Left ventricle myocardium superior (tissue), 1 donor: Measurements from ENCODE around the gene PMPCB. TPM values are rescaled to one million over a fixed set of nuclear protein-coding genes. Genes with fewer than 3 reads are reported as not detected.
"Not testable (repeated sequence)": the region's sequence is repeated elsewhere in the genome, so short reads cannot be mapped to it uniquely, and the experiment has no call there.

ENCODE experiments used
- ATAC-seq: fragments of 200-7000 bp; cut with Tn5 transposase; one replicate; pipeline ENCODE4 v1.9.1; 2020; ENCODE audit warnings: mild to moderate bottlenecking, moderate library complexity
- DNase-seq: peaks from one replicate; pipeline ENCODE4 v3.0.0-alpha.2; 2020
- intact Hi-C: fragments of 100-400 bp; cut with micrococcal nuclease; formaldehyde crosslinking; loops from one replicate; pipeline ENCODE4 v1.11.0; 2022
- long read RNA-seq: library from polyadenylated mRNA; unstranded; transcript quantifications from one replicate; pipeline ENCODE4 v2.0.0, GENCODE V29; 2021
- total RNA-seq: library from RNA; stranded (reverse); fragmentation: NEBNext Ultra II Directional; extraction: Animal tissue kit (Norgen Biotek cat#: 25700); gene quantifications from one replicate; pipeline ENCODE4 v1.2.1, GENCODE V29; 2021
- donor health status: DM: no; HTN: yes; CAD: no; lungs with severe emphysema.

The PMPCB gene, protein sequence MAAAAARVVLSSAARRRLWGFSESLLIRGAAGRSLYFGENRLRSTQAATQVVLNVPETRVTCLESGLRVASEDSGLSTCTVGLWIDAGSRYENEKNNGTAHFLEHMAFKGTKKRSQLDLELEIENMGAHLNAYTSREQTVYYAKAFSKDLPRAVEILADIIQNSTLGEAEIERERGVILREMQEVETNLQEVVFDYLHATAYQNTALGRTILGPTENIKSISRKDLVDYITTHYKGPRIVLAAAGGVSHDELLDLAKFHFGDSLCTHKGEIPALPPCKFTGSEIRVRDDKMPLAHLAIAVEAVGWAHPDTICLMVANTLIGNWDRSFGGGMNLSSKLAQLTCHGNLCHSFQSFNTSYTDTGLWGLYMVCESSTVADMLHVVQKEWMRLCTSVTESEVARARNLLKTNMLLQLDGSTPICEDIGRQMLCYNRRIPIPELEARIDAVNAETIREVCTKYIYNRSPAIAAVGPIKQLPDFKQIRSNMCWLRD
- 79.3 TPM for total RNA-seq
- long read RNA-seq, transcript PMPCB-202 (12 exons, 1,714 nt), result minor isoform, 7 of 129 reads
- long read RNA-seq, transcript PMPCB-201 (13 exons, 2,472 nt), result major isoform, 104 of 129 reads
- long read RNA-seq, partial matches to known transcripts, result 6 of 129 reads
- long read RNA-seq, other reads (novel, unspliced or antisense), result 10 of 129 reads

DNA sequence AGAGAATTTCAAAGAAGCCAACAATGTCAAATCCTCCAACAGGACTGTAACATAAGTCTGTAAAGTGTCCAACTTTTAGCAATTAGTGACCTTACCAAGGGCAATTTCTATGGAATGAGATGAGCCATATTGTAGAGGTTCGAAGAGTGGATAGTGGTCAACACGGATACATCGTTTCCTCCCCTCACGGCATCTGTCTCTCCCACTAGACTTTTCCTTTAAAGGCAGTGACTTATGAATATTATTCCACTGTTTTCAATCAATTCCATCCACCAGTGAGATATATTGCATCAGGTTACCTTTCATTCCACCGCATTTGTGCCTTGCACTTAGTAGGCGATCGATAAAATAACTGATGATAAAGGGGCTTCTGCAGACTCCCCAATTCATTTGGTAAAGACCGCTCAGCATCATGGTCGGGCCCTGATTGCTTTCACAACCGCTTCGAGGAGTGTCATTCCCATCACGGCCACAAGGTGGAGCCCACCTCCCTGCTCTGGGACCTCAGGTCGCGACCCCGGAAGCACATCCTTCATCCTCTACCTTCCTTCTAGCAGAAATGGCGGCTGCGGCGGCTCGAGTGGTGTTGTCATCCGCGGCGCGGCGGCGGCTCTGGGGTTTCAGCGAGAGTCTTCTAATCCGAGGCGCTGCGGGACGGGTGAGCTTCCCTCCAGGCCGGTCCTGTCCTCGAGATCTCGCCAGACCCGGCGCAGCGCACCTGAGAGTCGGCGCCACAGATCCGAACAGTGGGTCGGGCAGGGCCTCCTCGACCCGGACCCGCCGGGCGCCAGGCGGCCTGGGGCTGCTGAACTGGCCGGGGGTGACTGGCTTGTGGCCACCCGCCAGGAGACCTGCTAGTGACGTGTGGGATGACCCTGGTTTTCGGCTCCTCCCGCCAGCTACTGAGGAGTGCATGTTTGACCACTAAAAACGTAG is at the start of gene PMPCB:
TSS of gene PMPCB (plus strand) at position 535 of the 936 bp plus-strand sequence. CDS start at position 560, 25 bp downstream.
- ATAC-seq, result peak; percentile 99
- peak; percentile 98 for DNase-seq
- intact Hi-C loops, result no loop called here

DNA sequence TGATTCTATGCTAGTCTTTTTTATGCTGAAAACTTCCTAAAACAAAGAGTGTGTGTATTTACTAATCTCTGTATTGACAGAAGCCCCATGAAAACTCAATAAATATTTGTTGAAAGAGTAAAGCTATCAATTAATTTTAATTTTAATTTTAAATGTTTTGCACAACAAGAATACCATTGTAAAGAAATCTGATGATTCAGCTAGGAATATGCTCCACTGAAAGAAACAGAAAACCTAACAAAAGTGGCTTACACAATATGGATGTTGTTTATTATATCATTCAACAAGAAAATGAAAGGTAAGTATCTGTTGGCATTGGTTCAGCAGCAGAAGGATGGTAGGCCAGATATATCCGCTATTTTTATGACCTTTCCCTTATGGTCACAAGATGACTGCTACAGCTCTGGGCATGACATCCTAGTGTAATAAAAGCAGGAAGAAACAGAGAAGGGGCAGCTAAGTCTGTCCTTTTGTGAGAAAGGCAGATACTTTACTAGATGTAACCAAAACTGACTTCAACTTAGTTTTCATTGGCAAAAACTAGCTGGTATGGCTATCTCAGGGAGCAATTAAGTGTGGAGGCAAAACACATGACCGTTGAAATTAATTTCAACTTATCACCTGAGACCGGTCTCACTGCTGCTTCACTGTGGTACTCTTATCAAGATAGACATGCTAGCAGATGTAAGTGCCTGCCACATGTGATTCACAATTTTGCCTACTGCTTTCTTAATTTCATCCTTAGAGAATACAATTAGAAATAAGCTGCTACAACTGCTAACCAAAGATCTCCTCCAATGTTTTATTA is 43.3 kb upstream of the PMPCB start:
- DNase-seq, ATAC-seq, intact Hi-C loops: not testable (repeated sequence)

DNA sequence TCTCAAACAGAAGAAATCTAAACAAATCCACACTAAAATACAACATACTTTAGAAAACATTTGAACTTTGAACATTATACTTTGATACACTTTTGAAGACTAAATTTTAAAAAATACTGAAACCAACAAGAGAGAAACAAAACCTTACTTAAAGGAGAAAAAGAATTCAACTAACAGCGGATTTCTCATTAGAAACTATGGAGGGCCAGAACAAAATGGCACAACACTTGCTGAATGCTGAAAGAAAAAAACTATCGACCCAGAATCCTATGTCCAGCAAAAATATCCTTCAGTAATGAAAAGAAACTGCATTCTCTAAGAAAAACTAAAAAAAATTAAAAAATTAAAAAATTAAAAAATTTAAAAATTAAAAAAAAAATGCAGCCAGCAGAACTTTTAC is 33.2 kb upstream of the PMPCB start:
- intact Hi-C loops, ATAC-seq, DNase-seq: not testable (repeated sequence)

DNA sequence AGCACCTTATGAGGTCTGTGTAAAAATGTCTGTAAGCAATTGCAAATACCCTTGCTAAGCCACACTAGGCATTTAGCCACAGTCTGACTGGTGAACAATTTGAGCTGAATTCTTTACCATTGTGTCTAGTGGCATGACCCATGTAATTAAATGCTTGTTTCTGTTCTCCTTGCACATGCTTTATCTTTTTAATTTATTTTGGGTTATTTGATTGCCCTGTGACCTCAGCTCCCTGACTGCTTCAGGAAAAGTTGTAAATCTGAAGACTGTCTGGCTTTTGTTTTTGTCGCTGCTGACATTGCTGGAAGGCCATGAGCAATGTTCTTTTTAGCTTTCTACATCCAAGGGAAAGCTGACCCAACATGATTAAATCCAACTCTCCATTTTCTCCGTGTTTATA is 31.0 kb upstream of the PMPCB start:
- ATAC-seq, DNase-seq, intact Hi-C loops: not testable (repeated sequence)

DNA sequence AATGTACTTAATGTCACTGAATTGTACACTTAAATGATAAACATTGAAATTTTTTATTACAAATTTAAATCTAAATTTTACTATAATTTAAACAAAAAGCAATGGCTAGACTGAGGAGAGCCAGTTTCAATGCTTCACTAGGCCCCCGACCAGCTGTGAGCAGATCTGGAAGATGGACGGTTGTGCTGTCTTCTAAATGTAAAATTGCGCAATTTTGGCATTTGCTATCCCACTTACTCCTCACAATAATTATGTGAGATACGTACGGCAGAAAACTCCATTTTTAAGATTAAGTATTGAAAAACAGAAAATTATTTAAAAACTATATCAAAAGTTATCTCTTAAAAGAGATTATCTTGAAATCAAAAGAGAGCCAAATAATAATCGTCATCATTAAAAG is 23.9 kb upstream of the PMPCB start:
- intact Hi-C loops, DNase-seq, ATAC-seq: not testable (repeated sequence)

DNA sequence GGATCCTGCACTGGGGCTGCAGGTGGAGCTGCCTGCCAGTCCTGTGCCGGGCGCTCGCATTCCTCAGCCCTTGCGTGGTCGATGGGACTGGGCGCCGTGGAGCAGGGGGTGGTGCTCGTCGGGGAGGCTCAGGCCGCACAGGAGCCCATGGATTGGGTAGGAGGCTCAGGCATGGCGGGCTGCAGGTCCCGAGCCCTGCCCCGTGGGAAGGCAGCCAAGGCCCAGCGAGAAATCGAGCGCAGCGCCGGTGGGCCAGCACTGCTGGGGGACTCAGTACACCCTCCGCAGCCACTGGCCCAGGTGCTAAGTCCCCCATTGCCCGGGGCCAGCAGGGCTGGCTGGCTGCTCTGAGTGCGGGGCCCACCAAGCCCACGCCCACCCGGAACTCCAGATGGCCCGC is 22.4 kb upstream of the PMPCB start:
- ATAC-seq, intact Hi-C loops, DNase-seq: not testable (repeated sequence)

DNA sequence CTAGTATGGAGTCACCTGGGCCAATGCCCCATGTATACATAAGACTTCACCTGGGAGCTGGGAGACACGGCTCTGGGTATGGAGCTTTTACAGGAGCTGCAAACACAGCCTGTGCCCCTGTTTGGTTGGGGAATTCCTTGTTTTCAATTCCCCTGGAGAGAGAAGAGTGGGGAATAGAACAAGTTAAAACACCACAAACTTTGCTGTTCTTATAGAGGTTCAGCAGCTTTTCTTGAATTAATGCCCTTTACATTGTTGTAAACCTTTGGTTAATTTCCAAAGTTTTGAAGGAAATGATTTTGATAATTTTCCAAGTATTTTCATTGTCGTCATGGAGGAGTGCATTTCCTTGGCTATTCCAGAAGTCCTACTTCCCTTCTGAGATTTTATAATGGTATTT is 19.0 kb upstream of the PMPCB start:
- DNase-seq, intact Hi-C loops, ATAC-seq: not testable (repeated sequence)

DNA sequence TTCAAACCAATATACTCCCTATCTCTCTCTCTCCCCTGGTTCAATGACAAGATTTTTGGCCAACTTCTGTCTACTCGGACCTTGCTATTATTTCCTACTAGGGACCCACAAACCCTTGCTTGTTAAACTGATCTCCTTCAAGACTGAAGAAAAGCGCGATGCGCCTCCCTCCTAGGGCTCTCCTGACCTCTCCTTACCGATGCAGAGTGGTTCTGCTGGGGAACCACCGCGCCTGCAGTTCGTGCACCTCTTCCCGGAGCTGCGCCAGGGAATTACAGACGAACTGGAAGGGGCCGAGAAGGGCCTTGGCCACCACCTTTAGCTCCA is 17.6 kb upstream of the PMPCB start:
- ATAC-seq, result peak; percentile 62
- DNase-seq, intact Hi-C loops: not testable (repeated sequence)

DNA sequence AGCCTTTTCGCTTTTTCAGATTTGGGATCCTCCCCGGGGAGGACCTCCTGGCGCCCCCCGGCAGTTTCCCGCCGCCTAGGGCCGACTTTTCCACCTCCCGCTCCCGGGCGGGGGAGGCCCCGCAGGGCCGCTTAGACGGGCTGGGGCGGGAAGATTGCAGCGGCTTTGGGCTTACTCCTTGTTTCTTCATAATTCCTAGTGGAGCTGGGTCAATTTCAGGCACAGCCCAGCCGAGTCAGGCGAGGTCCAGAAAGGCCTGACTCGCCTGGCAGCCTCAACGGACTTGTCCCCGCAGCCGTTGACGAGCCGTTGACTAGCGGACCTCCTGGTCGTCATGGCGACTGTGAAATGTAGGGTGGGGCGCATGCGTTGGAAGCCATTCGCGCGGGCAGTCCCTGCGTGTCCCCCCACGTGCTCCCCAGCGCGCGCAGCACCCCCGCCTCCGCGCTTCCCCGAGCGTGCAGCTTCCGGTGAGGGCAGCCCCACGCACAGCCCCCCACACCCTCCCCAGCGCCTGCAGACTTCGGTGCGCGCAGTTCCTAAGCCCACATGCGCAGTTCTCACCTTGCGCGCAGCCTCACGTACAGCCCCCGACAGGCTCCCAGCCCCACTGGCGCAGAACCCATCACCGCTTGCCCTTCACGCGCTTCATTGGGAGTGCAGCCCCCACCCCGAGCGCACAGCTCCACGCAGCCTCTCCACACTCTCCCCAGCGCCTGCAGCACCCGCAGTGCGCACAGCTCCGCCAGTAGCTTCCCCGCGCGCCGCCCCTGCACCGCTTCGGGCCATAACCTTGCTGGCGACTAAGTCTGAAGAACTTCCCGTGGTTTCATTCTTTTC is 17.1 kb upstream of the PMPCB start:
- peak; percentile 96 for ATAC-seq
- intact Hi-C loops, result not testable (repeated sequence)
- peak; percentile 81 for DNase-seq

DNA sequence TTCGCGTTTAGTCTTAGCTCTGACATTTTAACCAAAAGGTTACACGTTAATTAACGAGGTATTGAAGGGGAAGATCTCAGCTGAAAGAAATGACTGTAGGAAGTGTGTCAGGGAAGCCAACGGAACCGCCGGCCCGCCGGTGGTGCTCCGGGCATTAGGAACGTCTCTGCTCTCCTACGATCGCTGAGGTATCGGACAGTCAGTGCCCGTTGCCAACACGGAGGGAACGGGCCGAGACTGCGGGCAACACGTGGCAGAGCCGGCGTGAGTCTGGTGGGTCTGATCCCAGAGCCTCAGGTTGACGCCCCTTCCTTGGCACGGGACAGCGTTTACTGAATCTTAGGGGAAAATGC is 16.5 kb upstream of the PMPCB start:
- ATAC-seq, result peak; percentile 42
- intact Hi-C loops, result not testable (repeated sequence)
- DNase-seq, result peak; percentile 40

DNA sequence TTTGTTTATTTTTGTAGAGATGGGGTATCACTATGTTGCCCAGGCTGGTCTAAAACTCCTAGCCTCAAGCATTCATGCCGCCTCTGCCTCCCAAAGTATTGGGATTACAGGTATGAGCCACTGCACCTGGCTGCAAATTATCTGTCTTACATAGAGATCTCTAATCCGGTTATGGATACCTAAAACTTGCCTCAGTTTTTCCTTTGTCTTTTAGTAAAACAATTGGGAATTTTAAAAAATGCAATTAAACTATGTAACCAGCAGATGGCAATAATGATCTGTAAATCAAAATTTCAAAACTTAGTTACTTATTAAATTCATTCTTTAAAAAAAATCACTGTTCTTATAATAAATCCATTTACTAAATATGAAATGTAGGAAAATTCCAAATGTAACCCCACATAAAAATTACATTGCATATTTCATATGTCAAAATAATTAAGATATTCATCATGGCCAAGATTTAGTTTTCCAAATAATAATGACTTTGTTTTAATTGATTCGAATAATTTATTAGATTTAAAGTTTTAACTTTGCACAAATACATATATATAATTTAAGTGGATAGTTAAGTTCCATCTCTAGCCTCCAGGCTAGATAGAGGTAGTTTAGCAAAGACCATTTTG is 14.3 kb upstream of the PMPCB start:
- ATAC-seq, intact Hi-C loops, DNase-seq: not testable (repeated sequence)

DNA sequence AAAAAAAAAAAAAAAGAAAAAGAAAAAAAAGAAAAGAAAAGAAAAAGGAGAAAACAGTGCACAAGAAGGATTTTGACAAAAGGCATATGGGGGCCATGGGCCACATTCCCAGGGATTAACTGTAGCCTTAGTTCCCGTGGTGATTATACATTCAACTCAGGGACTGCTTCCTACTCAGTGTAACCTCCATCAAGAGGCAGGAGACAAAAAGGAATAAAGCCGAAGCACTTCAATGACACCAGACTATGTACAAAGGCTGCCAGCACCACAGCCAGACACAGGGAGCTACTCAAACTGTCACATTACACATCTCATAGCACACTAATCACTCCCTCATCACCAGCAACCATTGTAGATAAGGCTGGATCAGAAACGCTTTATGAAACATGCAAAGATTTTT is 5.1 kb upstream of the PMPCB start:
- intact Hi-C loops, result no loop called here

DNA sequence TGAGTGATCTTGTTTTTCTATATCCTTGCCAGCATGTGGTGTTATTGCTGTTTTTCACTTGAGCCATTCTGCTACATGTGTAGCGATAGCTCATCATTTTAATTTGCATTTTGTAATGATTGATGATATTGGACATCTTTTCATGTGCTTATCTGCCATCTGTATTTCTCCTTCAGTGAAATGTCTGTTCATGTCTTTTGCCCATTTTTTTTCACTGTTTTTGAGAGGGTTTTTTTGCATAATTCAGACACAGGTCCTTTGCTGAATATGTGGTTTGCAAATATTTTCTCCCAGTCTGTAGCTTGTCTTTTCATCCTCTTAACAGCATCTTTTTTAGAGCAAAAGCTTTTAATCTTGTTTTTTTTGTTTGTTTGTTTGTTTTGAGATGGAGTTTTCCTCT is 3.7 kb upstream of the PMPCB start:
- intact Hi-C loops, result no loop called here
- DNase-seq (no peak), ATAC-seq (no peak)

More for the DNA sequence above, 5.1 kb upstream of the PMPCB start:
- DNase-seq (no peak), ATAC-seq (no peak)

DNA sequence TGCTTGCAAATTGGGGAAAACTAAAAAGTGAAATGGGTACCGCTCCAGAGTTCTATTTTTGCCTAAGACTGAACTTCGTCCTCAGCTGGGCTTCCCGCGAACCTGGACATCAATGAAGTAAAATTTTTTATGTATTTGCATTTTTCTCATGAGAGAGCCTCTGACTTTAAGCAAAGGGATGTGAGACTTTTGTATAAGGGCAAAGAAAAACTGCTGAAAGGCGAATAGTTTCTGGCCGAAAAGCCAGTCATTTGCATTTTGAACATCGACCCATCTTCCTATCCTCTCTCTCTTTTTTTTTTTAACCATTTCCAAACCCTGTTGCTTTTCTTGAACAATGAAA is 573 bp downstream of the PMPCB start:
- intact Hi-C loops, result no loop called here
- DNase-seq (no peak), ATAC-seq (no peak)

DNA sequence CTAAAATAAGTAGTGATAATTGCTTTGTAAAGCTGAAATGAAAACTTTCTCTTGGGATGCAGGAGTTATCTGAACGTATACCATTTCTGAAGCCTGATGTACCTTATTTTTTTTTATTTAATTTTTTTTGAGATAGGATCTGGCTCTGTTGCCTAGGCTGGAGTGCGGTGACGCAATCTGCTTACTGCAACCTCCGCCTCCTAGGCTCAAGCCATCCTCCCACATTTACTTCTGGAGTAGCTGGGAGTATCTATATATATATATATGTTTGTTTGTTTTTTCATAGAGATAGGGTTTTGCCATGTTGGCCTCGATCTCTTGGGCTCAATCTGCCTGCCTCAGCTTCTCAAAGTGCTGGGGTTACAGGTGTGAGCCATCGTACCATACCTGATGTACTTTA is 2.4 kb downstream of the PMPCB start:
- intact Hi-C loops, result no loop called here
- DNase-seq, result no peak

DNA sequence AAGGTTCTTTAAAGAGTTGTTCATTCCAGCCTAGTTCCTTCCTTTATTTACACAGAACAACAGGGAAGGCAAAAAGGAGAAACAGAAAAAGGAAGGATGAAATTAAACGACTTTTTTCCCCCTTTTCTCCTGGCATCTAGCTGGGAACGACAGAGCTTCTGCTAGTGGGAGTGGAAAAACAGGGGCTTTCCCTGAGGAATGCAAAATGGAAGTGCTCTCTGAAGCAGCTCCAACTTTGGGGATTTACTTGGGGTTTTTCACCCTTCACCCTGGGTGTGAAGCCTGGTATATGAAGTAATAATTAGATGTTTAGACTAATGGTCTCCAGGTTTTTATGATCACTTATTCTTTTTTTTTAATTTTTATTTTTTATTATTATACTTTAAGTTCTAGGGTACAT is 4.2 kb downstream of the PMPCB start:
- ATAC-seq, result no peak
- intact Hi-C loops, result no loop called here
- DNase-seq, result no peak

More for the DNA sequence above, 2.4 kb downstream of the PMPCB start:
- no peak for ATAC-seq

DNA sequence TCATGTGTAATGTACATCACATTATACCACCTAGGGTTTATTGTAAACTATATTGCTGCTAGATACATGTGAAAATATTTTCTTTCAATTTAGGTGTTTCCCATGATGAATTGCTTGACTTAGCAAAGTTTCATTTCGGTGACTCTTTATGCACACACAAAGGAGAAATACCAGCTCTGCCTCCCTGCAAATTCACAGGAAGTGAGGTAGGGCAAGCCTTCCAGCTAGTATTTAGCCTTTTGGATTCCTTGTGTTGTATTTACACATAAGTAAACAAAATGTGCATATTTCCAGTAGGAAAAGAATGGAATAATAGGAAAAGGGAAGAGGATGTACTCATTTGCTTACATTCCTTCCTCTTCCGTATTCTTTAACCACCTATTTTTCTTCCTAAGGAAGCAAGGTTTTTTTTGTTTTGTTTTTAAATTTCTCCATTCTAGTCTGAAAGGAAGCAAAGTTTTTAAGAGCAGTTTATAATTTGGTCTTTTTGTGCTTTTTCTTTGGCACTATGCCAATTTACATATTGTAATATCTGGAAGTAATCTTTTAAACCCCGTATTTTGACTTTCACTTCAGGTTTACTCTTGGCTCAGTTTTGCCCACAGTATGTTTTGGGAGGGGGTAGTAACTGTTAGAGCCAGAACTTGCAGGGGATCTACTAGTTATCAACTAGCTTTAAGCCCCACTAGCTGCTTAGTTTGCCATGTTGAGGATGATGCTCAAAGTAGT is 10.4 kb downstream of the PMPCB start:
- DNase-seq (no peak), ATAC-seq (no peak)
- intact Hi-C loops, result no loop called here
